Mesendoderm (in vitro differentiated cells): ENCODE measurements around the gene COPG1.

ENCODE experiments used
- DNase-seq: peaks from one replicate; pipeline ENCODE4 v3.0.0; 2013
- H2AK5ac ChIP-seq: 2 replicates; pipeline ENCODE4 v1.6.1; 2013; ENCODE audit warnings: low read length, inconsistent platforms
- H2BK120ac ChIP-seq: 2 replicates; pipeline ENCODE4 v1.6.1; 2013; ENCODE audit warnings: low read depth, mild to moderate bottlenecking, low read length, moderate library complexity, mixed read lengths
- H2BK15ac ChIP-seq: replicated peaks from 2 replicates; pipeline ENCODE4 v1.6.1; 2013; ENCODE audit warnings: low read depth, mild to moderate bottlenecking, moderate library complexity
- H2BK5ac ChIP-seq: 2 replicates; pipeline ENCODE4 v1.6.1; 2013; ENCODE audit warnings: low read length, inconsistent platforms
- H3K18ac ChIP-seq: 2 replicates; pipeline ENCODE4 v1.6.1; 2013; ENCODE audit warnings: mild to moderate bottlenecking, low read length, mixed read lengths
- H3K23ac ChIP-seq: one replicate; pipeline ENCODE4 v1.6.1; 2013; ENCODE audit warnings: low read length
- H3K27ac ChIP-seq: 2 replicates; pipeline ENCODE4 v1.5.1; 2013; ENCODE audit warnings: low read depth, mild to moderate bottlenecking, inconsistent platforms, low read length, moderate library complexity
- H3K27me3 ChIP-seq: 2 replicates; pipeline ENCODE4 v1.6.1; 2013; ENCODE audit warnings: low read length, control low read depth, mild to moderate bottlenecking, inconsistent platforms; ENCODE audit not compliant: insufficient read depth, poor library complexity
- H3K36me3 ChIP-seq: 2 replicates; pipeline ENCODE4 v1.6.1; 2013; ENCODE audit warnings: low read length, inconsistent platforms; ENCODE audit not compliant: control insufficient read depth, insufficient read depth
- H3K4ac ChIP-seq: one replicate; pipeline ENCODE4 v1.6.1; 2013; ENCODE audit warnings: low read depth, mild to moderate bottlenecking, low read length, moderate library complexity
- H3K4me1 ChIP-seq: 2 replicates; pipeline ENCODE4 v1.6.1; 2013; ENCODE audit warnings: low read depth, low read length, inconsistent platforms; ENCODE audit not compliant: control insufficient read depth
- H3K4me2 ChIP-seq: 2 replicates; pipeline ENCODE4 v1.6.1; 2013; ENCODE audit warnings: low read length
- H3K4me3 ChIP-seq: 2 replicates; pipeline ENCODE4 v1.5.1; 2013; ENCODE audit warnings: mild to moderate bottlenecking, low read length
- H3K56ac ChIP-seq: one replicate; pipeline ENCODE4 v1.6.1; 2013; ENCODE audit warnings: low read length
- H3K79me1 ChIP-seq: 2 replicates; pipeline ENCODE4 v1.6.1; 2013; ENCODE audit warnings: low read length, inconsistent platforms
- H3K79me2 ChIP-seq: 2 replicates; pipeline ENCODE4 v1.6.1; 2013; ENCODE audit warnings: mild to moderate bottlenecking, low read length; ENCODE audit not compliant: control insufficient read depth, insufficient read depth
- H3K9ac ChIP-seq: 2 replicates; pipeline ENCODE4 v1.6.1; 2013; ENCODE audit warnings: low read length, inconsistent platforms
- H4K5ac ChIP-seq: one replicate; pipeline ENCODE4 v1.6.1; 2013; ENCODE audit warnings: low read length
- H4K8ac ChIP-seq: one replicate; pipeline ENCODE4 v1.6.1; 2013; ENCODE audit warnings: low read depth, mild to moderate bottlenecking, control low read depth, low read length, moderate library complexity
- WGBS: extraction: QIAGEN DNeasy Blood & Tissue Kit; methylation state at CpG from one replicate; pipeline ENCODE4 v1.1.7; 2013; ENCODE audit warnings: low lambda C conversion rate, missing lambda C conversion rate; ENCODE audit not compliant: insufficient coverage; ENCODE audit errors: extremely low coverage; 5-methylcytosine and 5-hydroxymethylcytosine counted together

The COPG1 gene

DNA sequence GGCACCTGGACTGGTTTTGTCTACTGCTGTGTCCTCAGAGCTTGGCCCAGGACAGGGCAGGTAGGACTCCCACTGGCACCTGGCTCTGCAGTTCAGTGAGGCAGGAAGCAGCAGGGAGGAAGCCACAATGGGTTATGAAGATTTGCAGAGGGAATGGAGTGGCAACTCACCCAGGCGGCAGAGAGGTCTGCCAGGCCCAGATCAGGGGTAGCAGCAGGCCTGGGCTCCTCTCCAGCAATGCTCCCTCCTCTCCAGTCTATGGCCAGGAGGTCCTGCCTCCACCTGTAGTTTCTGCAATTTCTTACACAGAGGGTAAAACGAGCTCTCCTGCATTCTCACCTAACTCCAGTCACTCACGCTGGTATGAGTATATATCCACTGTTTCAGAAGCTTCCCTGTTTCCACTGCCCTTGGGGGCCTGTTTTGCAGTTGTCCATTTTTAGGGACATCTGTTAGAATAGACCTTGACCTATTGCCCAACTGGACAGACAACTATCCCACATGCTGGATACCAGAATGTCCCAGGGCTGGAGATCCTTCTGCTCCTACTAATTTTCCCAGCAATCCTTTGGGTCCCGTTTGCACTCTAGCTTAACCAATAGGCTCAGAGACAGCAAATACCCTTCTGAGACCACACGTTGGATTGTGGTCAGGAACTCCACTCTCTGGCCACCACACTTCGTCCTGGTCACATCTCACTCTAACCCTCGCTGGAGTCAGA is 64.4 kb downstream of the COPG1 start:
- H4K8ac ChIP-seq: no peak overlapping the region
- H3K9ac ChIP-seq: peak overlapping the region; percentile 100
- no CpG with 5 or more reads among the region's 7 CpGs for WGBS
- no peak overlapping the region for H3K4me3 ChIP-seq
- peak overlapping the region; percentile 99 for H3K56ac ChIP-seq
- no peak overlapping the region for H3K18ac ChIP-seq
- H2BK15ac ChIP-seq: no peak overlapping the region
- H4K5ac ChIP-seq: no peak overlapping the region
- no peaks in the 10 kb centered on the region for H3K27me3 ChIP-seq
- peaks cover 3% of the 10 kb centered on the region for H3K79me2 ChIP-seq
- H3K4me1 ChIP-seq: peaks cover 4% of the 10 kb centered on the region
- H3K79me1 ChIP-seq: peaks cover 5% of the 10 kb centered on the region
- no peak overlapping the region for H3K4ac ChIP-seq
- no peak overlapping the region for H3K27ac ChIP-seq
- peak; percentile 51 for DNase-seq
- no peaks in the 10 kb centered on the region for H3K36me3 ChIP-seq
- H3K4me2 ChIP-seq: peak overlapping the region; percentile 58
- no peak overlapping the region for H2BK120ac ChIP-seq
- H2AK5ac ChIP-seq: peak overlapping the region; percentile 19
- peak overlapping the region; percentile 19 for H3K23ac ChIP-seq
- H2BK5ac ChIP-seq: no peak overlapping the region

DNA sequence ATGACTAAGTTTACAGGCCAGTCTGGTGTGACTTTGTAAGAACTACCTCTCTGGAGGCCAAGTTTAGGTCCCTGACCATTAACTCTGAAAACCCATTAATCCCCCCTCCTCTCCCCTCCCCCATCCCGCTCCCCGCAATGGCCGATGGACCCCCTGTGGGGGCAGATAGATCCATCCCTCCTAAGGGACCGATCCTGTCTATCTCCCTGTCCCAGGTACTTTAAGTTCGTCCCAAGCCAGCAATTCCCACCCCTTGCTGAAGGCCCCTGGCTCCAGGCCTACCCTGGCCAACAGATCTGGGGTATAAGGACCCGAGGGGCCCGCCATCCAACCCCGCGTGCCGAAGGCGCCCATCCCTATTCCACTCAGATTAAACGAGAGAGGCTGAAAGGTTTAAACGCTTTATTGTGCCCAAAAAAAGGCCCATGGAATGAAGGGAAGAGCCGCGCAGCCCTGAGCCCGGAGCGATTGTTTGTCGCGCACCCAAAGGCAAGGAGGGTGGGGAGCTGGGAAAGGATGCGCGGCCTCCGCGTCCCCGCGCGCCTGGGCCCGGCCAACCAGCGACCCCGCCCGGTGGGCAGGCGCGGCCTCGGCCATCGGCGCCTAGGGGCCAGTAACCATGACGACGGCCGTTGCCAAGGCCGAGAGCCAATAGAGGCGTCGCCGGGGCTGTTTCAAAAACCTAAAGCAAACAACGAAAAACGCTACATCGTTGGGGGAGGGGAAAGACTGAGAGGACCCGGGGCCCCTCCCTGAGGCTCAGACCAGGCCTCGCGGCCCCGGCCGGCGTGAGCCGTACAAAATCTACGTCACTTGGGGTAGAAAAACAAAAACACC is 65.2 kb downstream of the COPG1 start:
- Histone ChIP-seq H4K5ac (no peak overlapping the region), H3K4me1 (peaks cover 4% of the 10 kb centered on the region), H3K4ac (peak overlapping the region; percentile 85), H4K8ac (no peak overlapping the region), H3K36me3 (no peaks in the 10 kb centered on the region), H2AK5ac (no peak overlapping the region), H3K79me2 (peaks cover 3% of the 10 kb centered on the region), H3K23ac (peak overlapping the region; percentile 19), H3K4me2 (peak overlapping the region; percentile 58), H3K27ac (no peak overlapping the region), H2BK120ac (no peak overlapping the region), H3K56ac (peak overlapping the region; percentile 99), H2BK5ac (no peak overlapping the region), H3K18ac (peak overlapping the region; percentile 76), H3K79me1 (peaks cover 5% of the 10 kb centered on the region), H3K9ac (peak overlapping the region; percentile 100), H3K4me3 (peak overlapping the region; percentile 93), H2BK15ac (no peak overlapping the region), H3K27me3 (no peaks in the 10 kb centered on the region)
- DNase-seq: peak; percentile 98
- no CpG with 5 or more reads among the region's 53 CpGs for WGBS

DNA sequence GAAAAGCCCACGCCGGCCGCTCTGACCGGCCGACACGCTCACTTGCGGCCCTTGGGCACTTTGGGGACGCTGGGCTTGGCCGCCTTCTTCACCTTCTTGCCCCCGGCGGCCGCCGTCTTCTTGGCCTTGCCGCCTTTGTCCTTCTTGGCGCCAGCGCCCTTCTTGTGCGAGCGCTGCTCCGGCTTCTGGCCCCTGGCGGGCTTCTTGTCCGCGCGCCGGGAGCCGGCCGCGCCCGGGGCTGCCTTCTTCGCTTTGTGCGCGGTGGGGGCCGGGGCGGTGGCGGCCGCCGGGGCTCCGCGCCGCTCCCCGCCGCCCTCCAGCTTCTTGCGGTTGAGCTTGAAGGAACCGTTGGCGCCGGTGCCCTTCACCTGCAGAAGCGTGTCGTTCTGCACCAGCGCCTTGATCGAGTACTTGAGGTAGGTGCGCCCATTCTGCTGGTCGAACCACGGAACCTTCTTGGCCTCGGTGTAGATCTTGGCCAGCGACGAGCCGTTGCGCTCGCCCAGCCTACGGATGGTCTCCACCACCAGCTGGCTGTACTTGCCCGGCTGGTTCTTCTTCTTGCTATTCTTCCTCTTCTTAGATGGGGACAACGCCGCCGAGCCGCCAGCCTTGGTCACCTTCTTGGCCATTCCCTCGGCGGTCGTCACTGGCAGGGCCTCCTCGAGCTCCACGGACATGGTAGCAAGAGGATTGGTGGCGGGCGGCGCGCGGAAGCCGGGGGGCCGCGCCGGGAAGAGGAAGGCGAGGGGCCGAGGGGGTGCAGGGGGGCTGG is 66.0 kb downstream of the COPG1 start:
- peak overlapping the region; percentile 92 for H3K23ac ChIP-seq
- WGBS: no CpG with 5 or more reads among the region's 80 CpGs
- H3K9ac ChIP-seq: peak overlapping the region; percentile 100

DNA sequence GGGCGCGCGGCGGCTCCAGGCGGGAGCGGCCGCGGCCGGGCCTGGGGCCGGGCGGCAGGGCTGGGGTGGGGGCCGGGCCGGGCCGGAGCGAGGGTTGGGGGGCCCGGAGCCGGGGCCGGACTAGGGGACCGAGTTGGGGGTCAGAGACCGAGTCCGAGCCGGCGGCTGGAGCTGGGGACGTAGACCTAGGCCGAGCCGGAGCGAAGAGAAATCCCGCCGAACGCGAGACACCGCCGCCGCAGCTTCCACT is 66.5 kb downstream of the COPG1 start:
- no peak overlapping the region for H3K27ac ChIP-seq
- no CpG with 5 or more reads among the region's 34 CpGs for WGBS
- no peaks in the 10 kb centered on the region for H3K27me3 ChIP-seq
- no peak overlapping the region for H4K5ac ChIP-seq
- H3K18ac ChIP-seq: peak overlapping the region; percentile 76
- H3K4me2 ChIP-seq: no peak overlapping the region
- H2BK15ac ChIP-seq: no peak overlapping the region
- DNase-seq: no peak
- H4K8ac ChIP-seq: no peak overlapping the region
- H2BK5ac ChIP-seq: no peak overlapping the region
- peaks cover 2% of the 10 kb centered on the region for H3K36me3 ChIP-seq
- peaks cover 3% of the 10 kb centered on the region for H3K79me2 ChIP-seq
- peaks cover 4% of the 10 kb centered on the region for H3K4me1 ChIP-seq
- H2AK5ac ChIP-seq: no peak overlapping the region
- H3K56ac ChIP-seq: peak overlapping the region; percentile 99
- H3K4ac ChIP-seq: peak overlapping the region; percentile 85
- peaks cover 5% of the 10 kb centered on the region for H3K79me1 ChIP-seq
- peak overlapping the region; percentile 74 for H3K9ac ChIP-seq
- no peak overlapping the region for H2BK120ac ChIP-seq
- H3K4me3 ChIP-seq: peak overlapping the region; percentile 61
- no peak overlapping the region for H3K23ac ChIP-seq

More for the DNA sequence above, 66.0 kb downstream of the COPG1 start:
- H3K4me2 ChIP-seq: peak overlapping the region; percentile 58
- peak overlapping the region; percentile 76 for H3K18ac ChIP-seq
- H2BK5ac ChIP-seq: peak overlapping the region; percentile 41
- H3K79me1 ChIP-seq: peaks cover 5% of the 10 kb centered on the region
- H3K56ac ChIP-seq: peak overlapping the region; percentile 99
- DNase-seq: peak; percentile 42
- no peak overlapping the region for H4K5ac ChIP-seq
- H2BK15ac ChIP-seq: no peak overlapping the region
- peaks cover 3% of the 10 kb centered on the region for H3K79me2 ChIP-seq
- H3K4me3 ChIP-seq: peak overlapping the region; percentile 93
- no peaks in the 10 kb centered on the region for H3K36me3 ChIP-seq
- peak overlapping the region; percentile 85 for H3K4ac ChIP-seq
- peak overlapping the region; percentile 13 for H4K8ac ChIP-seq
- H3K27me3 ChIP-seq: no peaks in the 10 kb centered on the region
- H3K4me1 ChIP-seq: peaks cover 4% of the 10 kb centered on the region
- H2BK120ac ChIP-seq: no peak overlapping the region
- peak overlapping the region; percentile 36 for H3K27ac ChIP-seq
- H2AK5ac ChIP-seq: peak overlapping the region; percentile 35

DNA sequence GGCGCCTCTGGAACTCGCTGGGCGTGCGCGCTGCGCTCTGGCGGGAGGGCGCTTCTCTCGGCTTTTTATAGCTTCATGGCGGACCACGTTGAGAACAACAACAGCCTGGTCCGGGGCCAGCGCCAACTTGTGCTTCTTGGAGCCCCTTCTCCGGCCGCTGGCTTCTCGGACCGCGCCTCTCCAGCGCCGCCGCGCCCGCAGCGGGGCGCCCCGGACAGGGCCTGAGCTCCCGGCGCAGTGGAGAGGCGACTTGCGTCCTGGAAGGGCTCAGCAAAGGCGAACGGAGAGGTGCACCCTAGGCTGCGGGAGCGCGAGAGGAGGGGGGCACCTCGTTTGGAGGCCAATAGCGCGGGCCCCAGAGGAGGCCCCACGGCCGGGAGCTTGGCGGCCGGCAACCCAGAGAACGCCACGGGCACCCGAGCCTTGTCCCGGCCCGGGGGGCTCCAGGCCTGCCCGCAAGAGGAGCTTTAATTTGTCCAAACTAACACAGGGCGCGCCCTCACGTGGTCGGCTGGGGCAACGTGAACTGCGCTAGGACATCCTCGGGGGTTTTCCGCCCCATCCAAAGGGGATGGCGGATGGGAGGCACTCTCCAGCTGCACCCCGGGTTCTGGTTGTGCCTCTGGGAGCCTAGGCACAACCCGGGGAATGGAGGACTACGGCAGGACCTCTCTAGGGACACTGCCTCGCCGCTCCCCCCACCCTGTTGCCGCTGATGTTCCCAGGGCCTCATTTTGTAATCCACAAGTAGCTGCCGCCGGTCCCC is 67.0 kb downstream of the COPG1 start:
- Histone ChIP-seq H3K23ac (no peak overlapping the region), H3K27ac (no peak overlapping the region), H4K5ac (no peak overlapping the region), H2BK120ac (no peak overlapping the region), H2BK5ac (no peak overlapping the region), H3K4me2 (peak overlapping the region; percentile 51), H3K4me3 (peak overlapping the region; percentile 61), H3K79me1 (peaks cover 5% of the 10 kb centered on the region), H3K4ac (no peak overlapping the region), H3K27me3 (no peaks in the 10 kb centered on the region), H3K4me1 (peaks cover 4% of the 10 kb centered on the region), H3K36me3 (peaks cover 4% of the 10 kb centered on the region), H3K56ac (peak overlapping the region; percentile 93), H2AK5ac (no peak overlapping the region), H2BK15ac (no peak overlapping the region), H4K8ac (no peak overlapping the region), H3K9ac (peak overlapping the region; percentile 74), H3K18ac (no peak overlapping the region), H3K79me2 (peaks cover 3% of the 10 kb centered on the region)
- peak; percentile 90 for DNase-seq
- no CpG with 5 or more reads among the region's 65 CpGs for WGBS
